Esophagus squamous epithelium (tissue), 4 donors: Measurements from ENCODE around the gene LRBA.

ENCODE experiments used
- POLR2A ChIP-seq, 4 donors: fragments of 450-650 bp; IDR thresholded peaks; one replicate each; pipeline ENCODE4 v1.6.1; 2017; ENCODE audit warnings: antibody characterized with exemption in 4 of 4, mild to moderate bottlenecking in 4 of 4, moderate library complexity in 3 of 4
- TF ChIP-seq, protein P1 (sequence below), 6 experiments: fragments of 450-650 bp in 4 of 6; fragments of 200-600 bp in 2 of 6; sonication (generic) in 2 of 6; IDR thresholded peaks; one replicate each; pipeline ENCODE4 v1.5.1; 2016 to 2019; ENCODE audit warnings: antibody characterized with exemption in 6 of 6, mild to moderate bottlenecking in 4 of 6, moderate library complexity in 4 of 6

DNA sequence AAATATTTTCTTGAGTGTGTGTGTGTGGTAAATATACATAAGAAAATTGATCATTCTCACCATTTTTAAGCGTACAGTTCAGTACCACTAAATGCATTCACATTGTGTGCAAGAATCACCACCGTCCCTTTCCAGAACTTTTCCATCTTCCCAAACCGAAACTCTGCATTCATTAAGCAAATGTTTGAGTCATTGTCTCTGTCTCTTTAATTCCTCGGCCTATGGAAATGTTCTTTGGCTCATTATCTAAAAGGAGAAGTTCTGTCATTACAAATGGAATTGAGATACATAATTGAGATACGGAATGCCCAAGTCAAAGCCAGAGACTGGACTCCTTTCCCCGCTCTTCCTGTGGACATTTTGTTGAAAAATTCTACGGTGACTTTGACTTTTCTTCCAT, 767.9 kb downstream of the LRBA start:
- TF ChIP-seq, protein P1, sequence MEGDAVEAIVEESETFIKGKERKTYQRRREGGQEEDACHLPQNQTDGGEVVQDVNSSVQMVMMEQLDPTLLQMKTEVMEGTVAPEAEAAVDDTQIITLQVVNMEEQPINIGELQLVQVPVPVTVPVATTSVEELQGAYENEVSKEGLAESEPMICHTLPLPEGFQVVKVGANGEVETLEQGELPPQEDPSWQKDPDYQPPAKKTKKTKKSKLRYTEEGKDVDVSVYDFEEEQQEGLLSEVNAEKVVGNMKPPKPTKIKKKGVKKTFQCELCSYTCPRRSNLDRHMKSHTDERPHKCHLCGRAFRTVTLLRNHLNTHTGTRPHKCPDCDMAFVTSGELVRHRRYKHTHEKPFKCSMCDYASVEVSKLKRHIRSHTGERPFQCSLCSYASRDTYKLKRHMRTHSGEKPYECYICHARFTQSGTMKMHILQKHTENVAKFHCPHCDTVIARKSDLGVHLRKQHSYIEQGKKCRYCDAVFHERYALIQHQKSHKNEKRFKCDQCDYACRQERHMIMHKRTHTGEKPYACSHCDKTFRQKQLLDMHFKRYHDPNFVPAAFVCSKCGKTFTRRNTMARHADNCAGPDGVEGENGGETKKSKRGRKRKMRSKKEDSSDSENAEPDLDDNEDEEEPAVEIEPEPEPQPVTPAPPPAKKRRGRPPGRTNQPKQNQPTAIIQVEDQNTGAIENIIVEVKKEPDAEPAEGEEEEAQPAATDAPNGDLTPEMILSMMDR (IDR thresholded peaks at IDR 0.05): no peak
- TF ChIP-seq POLR2A (IDR thresholded peaks at IDR 0.05): no peak
